ENCODE data around the gene CUX1. TPM values are rescaled to one million over a fixed set of nuclear protein-coding genes. Genes with fewer than 3 reads are reported as not detected.

CUX1 gene
- total RNA-seq, 1 donor from 2014 or later = 118 TPM

DNA sequence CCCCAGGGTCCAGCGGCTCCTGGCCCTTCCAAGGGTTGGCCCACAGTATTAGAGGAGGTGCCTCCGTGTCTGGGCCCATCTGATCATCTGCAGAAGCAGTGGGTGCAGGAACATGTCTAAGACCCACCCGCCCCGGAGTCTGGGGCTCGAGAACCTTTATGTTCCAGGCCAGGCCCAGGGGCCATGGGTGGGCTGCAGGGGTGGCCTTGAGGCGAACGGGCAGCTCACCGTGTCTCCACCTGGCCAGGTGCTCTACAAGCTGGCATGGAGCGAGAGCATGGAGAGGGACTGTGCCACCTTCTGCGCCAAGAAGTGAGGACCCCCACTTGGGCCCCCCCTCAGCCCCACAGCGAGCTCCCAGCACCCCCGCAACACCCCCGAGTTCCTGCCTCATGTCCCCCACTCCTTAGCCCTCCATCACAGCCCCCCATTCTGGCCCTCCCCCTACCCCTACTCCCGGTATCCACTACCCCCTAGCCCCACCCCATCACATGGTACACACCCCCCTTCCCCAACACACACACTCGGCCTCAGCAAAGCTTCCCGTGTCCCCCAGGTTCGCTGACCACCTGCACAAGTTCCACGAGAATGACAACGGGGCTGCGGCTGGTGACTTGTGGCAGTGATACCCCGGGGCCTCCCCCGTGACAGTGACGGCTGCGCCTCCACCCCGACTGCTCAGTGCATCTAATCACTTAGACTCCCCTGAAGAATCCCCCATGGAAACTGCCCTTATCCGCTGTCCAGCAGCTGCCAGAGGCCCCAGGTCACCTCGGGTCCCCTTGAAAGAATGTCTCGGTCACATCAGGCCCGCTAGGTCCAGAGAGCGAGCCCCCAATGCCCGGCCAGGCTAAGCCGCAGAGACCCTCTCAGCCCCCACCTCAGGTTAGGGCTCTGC, 465.3 kb downstream of the CUX1 start:
- Mint-ChIP-seq H3K36me3 (ENCODE audit: low read depth) (no peaks in the 10 kb centered on the region), H3K9me3 (ENCODE audit: low read depth) (no peaks in the 10 kb centered on the region), H3K4me1 (ENCODE audit: low read depth) (peaks cover 4% of the 10 kb centered on the region), H3K4me3 (ENCODE audit: unreplicated experiment) (no peak overlapping the region), H3K27me3 (ENCODE audit: low read depth) (no peaks in the 10 kb centered on the region), H3K27ac (ENCODE audit: unreplicated experiment) (no peak overlapping the region)
- DNase-seq (ENCODE audit: low spot score) = no peak
- no peak for TF ChIP-seq CTCF (IDR thresholded peaks at IDR 0.05)

- no peak for DNase-seq (ENCODE audit: low spot score)
- no peak for TF ChIP-seq CTCF (IDR thresholded peaks at IDR 0.05)
- H3K4me3 Mint-ChIP-seq (ENCODE audit: unreplicated experiment) = no peak overlapping the region
These were observed 466.2 kb downstream of the CUX1 start for GRCh38 chr7:102283477-102284189.

GRCh38 chr7:102284399-102284798, 467.0 kb downstream of the CUX1 start:
- Mint-ChIP-seq H3K4me3 (ENCODE audit: unreplicated experiment) (no peak overlapping the region), H3K27ac (ENCODE audit: unreplicated experiment) (no peak overlapping the region), H3K27me3 (ENCODE audit: low read depth) (no peaks in the 10 kb centered on the region), H3K36me3 (ENCODE audit: low read depth) (no peaks in the 10 kb centered on the region), H3K9me3 (ENCODE audit: low read depth) (no peaks in the 10 kb centered on the region), H3K4me1 (ENCODE audit: low read depth) (peaks cover 9% of the 10 kb centered on the region)
- no peak for DNase-seq (ENCODE audit: low spot score)
- no peak for TF ChIP-seq CTCF (IDR thresholded peaks at IDR 0.05)

More at GRCh38 chr7:102283477-102284189, 466.2 kb downstream of the CUX1 start:
- Mint-ChIP-seq H3K9me3 (ENCODE audit: low read depth) (no peaks in the 10 kb centered on the region), H3K27ac (ENCODE audit: unreplicated experiment) (no peak overlapping the region), H3K36me3 (ENCODE audit: low read depth) (no peaks in the 10 kb centered on the region), H3K4me1 (ENCODE audit: low read depth) (peaks cover 10% of the 10 kb centered on the region), H3K27me3 (ENCODE audit: low read depth) (no peaks in the 10 kb centered on the region)

DNA sequence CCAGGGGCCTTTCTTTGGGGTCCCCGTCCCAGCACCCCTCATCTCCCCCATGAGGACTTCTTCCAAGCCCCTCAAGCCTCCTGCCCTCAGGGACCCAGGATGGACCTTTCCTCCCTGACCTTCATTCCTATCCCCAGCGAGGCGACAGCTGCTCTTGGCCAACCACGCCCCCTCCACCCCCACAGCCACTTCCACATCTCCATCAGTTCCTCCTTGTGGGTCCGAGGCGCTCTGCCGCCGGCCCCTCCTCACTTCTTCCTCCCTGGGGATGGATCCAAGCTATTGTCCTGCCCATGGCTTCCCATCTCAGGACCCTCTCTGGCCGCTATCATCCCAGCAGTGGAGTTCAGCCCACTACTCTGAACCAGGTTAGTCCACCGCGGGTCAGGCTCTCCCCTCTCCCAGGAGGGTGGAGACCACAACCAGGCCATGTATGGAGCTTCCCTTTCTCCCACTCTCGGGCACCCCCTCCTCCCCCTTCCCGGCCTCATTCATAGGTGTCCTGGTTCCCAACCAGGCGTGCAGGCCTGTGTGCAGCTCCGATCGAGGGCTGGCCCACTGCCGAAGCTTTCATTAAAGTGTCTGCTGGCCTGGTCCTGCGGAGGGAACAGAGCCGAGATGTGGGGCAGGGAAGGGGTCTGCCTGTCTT, 467.6 kb downstream of the CUX1 start:
- Mint-ChIP-seq H3K27me3 (ENCODE audit: low read depth) (no peaks in the 10 kb centered on the region), H3K27ac (ENCODE audit: unreplicated experiment) (peak overlapping the region; percentile 22), H3K9me3 (ENCODE audit: low read depth) (no peaks in the 10 kb centered on the region), H3K36me3 (ENCODE audit: low read depth) (no peaks in the 10 kb centered on the region), H3K4me3 (ENCODE audit: unreplicated experiment) (no peak overlapping the region), H3K4me1 (ENCODE audit: low read depth) (peaks cover 6% of the 10 kb centered on the region)
- no peak for TF ChIP-seq CTCF (IDR thresholded peaks at IDR 0.05)
- DNase-seq (ENCODE audit: low spot score) = no peak
